Immature natural killer cell (primary cell): ENCODE measurements around the gene CHSY1. TPM values are rescaled to one million over a fixed set of nuclear protein-coding genes. Genes with fewer than 3 reads are reported as not detected.

ENCODE experiments used
- DNase-seq, 3 donors: peaks; one replicate each; pipeline ENCODE4 v3.0.0; 2022; ENCODE audit warnings: mixed read lengths in 1 of 3
- H3K27ac Mint-ChIP-seq, 6 donors: one replicate each; pipeline ENCODE4 v1.8.0; 2020; ENCODE audit warnings: mixed read lengths in 6 of 6, mild to moderate bottlenecking in 5 of 6, inconsistent platforms in 4 of 6, moderate library complexity in 3 of 6
- H3K27me3 Mint-ChIP-seq, 3 donors: one replicate each; pipeline ENCODE4 v1.8.0; 2020 to 2021; ENCODE audit warnings: low read depth in 3 of 3, mild to moderate bottlenecking in 3 of 3, mixed read lengths in 3 of 3, moderate library complexity in 3 of 3, inconsistent platforms in 1 of 3
- H3K36me3 Mint-ChIP-seq, 3 donors: one replicate each; pipeline ENCODE4 v1.8.0; 2020; ENCODE audit warnings: mixed read lengths in 3 of 3, inconsistent platforms in 2 of 3, mild to moderate bottlenecking in 2 of 3
- H3K4me1 Mint-ChIP-seq, 2 donors: one replicate each; pipeline ENCODE4 v1.8.0; 2020; ENCODE audit warnings: inconsistent platforms in 2 of 2, mild to moderate bottlenecking in 2 of 2, mixed read lengths in 2 of 2, moderate library complexity in 1 of 2
- H3K4me3 Mint-ChIP-seq, 5 donors: one replicate each; pipeline ENCODE4 v1.8.0; 2020; ENCODE audit warnings: mild to moderate bottlenecking in 5 of 5, mixed read lengths in 5 of 5, inconsistent platforms in 3 of 5, moderate library complexity in 3 of 5
- H3K9me3 Mint-ChIP-seq, 6 donors: one replicate each; pipeline ENCODE4 v1.8.0; 2020; ENCODE audit warnings: mild to moderate bottlenecking in 6 of 6, mixed read lengths in 6 of 6, inconsistent platforms in 4 of 6, moderate library complexity in 3 of 6
- polyA plus RNA-seq, 3 donors: library from polyadenylated mRNA; unstranded; fragments of 300-500 nt; fragmentation: Illumina TruSeq; gene quantifications; one replicate each; pipeline ENCODE4 v1.2.3, GENCODE V29; 2021

The CHSY1 gene
- polyA plus RNA-seq, 3 donors from 2014 or later = 2.8 to 4.0 (median 2.8) TPM

GRCh38 chr15:101207867-101208288 lies 44.0 kb downstream of the CHSY1 start:
- no peaks in the 10 kb centered on the region for H3K36me3 Mint-ChIP-seq
- H3K27me3 Mint-ChIP-seq = peaks cover 0 to 2% (median 0%) of the 10 kb centered on the region in 3 donors
- H3K4me3 Mint-ChIP-seq = no peak overlapping the region
- H3K27ac Mint-ChIP-seq = no peak overlapping the region
- H3K9me3 Mint-ChIP-seq = no peaks in the 10 kb centered on the region
- DNase-seq = no peak
- peaks cover 79 to 90% of the 10 kb centered on the region in 2 donors for H3K4me1 Mint-ChIP-seq

- H3K36me3 Mint-ChIP-seq = no peaks in the 10 kb centered on the region
- peak overlapping the region; percentile 36 to 89 (median 82) for H3K27ac Mint-ChIP-seq
- peaks cover 0 to 2% (median 0%) of the 10 kb centered on the region in 3 donors for H3K27me3 Mint-ChIP-seq
- peaks cover 82 to 89% of the 10 kb centered on the region in 2 donors for H3K4me1 Mint-ChIP-seq
- DNase-seq = peak; percentile 17 to 26 (median 19)
- peak overlapping the region; percentile 63 to 85 (median 73) for H3K4me3 Mint-ChIP-seq
- H3K9me3 Mint-ChIP-seq = no peaks in the 10 kb centered on the region
Measured at GRCh38 chr15:101206176-101206591, 45.7 kb downstream of the CHSY1 start.

GRCh38 chr15:101204739-101205535 lies 46.9 kb downstream of the CHSY1 start:
- DNase-seq = no peak
- Mint-ChIP-seq H3K4me1 (peaks cover 87 to 93% of the 10 kb centered on the region in 2 donors), H3K27ac (peak overlapping the region in 4 of 6 donors; percentile 19 to 82 (median 42)), H3K36me3 (no peaks in the 10 kb centered on the region), H3K4me3 (peak overlapping the region in 4 of 5 donors; percentile 24 to 73 (median 40)), H3K27me3 (peaks cover 0 to 2% (median 0%) of the 10 kb centered on the region in 3 donors), H3K9me3 (no peaks in the 10 kb centered on the region)

- Mint-ChIP-seq H3K9me3 (no peaks in the 10 kb centered on the region), H3K27me3 (peaks cover 0 to 2% (median 0%) of the 10 kb centered on the region in 3 donors), H3K27ac (peak overlapping the region in 1 of 6 donors; percentile 19), H3K4me3 (peak overlapping the region in 2 of 5 donors; percentile 18 to 34), H3K36me3 (no peaks in the 10 kb centered on the region), H3K4me1 (peaks cover 86 to 93% of the 10 kb centered on the region in 2 donors)
- no peak for DNase-seq
Measured at GRCh38 chr15:101203607-101204189, 48.1 kb downstream of the CHSY1 start.

DNA sequence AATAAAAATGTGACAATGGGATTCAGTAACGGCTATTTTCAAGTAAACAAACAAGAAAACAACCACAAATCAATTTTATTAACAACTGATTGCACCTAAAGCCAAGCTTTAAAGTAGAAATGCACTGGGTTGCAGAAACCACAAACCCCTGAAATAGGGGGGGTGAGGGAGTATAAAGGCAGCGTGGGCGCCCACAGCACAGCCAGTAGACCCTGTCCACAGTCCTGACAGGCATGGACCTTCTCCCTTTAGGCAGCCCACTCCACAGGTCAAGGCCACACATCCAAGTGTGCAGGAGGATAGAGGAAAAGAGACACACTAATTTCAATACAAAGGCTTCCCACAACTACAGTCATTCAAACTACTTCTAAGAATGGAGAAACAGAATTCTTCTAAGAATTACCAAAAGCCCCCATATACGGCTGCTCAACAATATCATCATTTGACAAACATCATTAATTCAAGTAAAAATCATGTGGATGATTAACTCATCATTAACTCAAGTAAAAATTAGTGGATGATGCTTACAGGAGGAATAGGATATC lies 48.7 kb downstream of the CHSY1 start:
- peak overlapping the region in 4 of 5 donors; percentile 14 to 46 (median 34) for H3K4me3 Mint-ChIP-seq

DNA sequence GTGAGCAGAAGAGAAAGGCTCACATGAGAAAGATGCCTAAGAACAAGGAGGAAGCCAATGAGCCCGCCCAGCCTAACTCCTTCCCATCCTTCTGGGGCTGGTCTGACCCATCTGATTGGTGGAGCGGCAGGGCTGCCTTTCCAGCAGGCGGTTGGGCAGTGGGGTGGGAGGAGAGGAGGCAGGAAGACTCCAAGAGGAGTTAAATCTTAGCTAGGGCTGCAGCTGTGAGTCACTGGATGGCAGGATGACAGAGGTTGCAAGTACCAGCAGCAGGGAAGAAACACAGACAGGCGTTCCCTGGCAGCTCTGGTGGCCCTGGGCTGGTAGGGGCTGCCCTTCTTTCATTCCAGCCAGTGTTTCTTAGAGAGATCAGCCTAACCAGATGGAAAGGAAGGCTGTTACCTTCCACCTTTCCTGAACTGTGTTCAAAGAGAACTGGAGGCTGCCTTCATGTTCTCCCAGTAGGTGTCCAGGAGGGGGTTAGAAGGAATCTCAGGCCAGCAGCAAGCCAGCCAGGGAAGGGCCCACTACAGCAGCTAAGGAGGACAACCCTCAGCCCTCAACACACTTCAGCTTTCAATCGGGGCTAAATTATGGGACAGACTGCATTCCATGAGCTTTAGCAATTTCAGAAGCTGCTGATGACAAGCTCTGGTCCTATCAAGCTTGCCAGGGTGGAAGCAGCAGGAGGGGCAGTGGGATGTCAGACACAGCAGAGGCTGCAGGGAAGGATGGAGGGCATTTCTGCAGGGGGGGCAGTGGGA lies 50.3 kb downstream of the CHSY1 start:
- H3K4me3 Mint-ChIP-seq = no peak overlapping the region
- peaks cover 0 to 2% (median 0%) of the 10 kb centered on the region in 3 donors for H3K27me3 Mint-ChIP-seq
- no peak for DNase-seq
- H3K27ac Mint-ChIP-seq = no peak overlapping the region
- H3K9me3 Mint-ChIP-seq = no peaks in the 10 kb centered on the region
- peaks cover 77 to 94% of the 10 kb centered on the region in 2 donors for H3K4me1 Mint-ChIP-seq
- H3K36me3 Mint-ChIP-seq = no peaks in the 10 kb centered on the region

More for the DNA sequence above, 48.7 kb downstream of the CHSY1 start:
- peak overlapping the region in 3 of 6 donors; percentile 19 to 77 (median 36) for H3K27ac Mint-ChIP-seq
- no peaks in the 10 kb centered on the region for H3K36me3 Mint-ChIP-seq
- H3K4me1 Mint-ChIP-seq = peaks cover 84 to 98% of the 10 kb centered on the region in 2 donors
- no peak for DNase-seq
- peaks cover 0 to 2% (median 0%) of the 10 kb centered on the region in 3 donors for H3K27me3 Mint-ChIP-seq
- H3K9me3 Mint-ChIP-seq = no peaks in the 10 kb centered on the region

- Mint-ChIP-seq H3K4me3 (peak overlapping the region in 2 of 5 donors; percentile 28 to 73), H3K4me1 (peaks cover 70 to 86% of the 10 kb centered on the region in 2 donors), H3K36me3 (no peaks in the 10 kb centered on the region), H3K27me3 (peaks cover 0 to 2% (median 0%) of the 10 kb centered on the region in 3 donors), H3K27ac (peak overlapping the region in 3 of 6 donors; percentile 32 to 83 (median 66)), H3K9me3 (no peaks in the 10 kb centered on the region)
- no peak for DNase-seq
Measured at GRCh38 chr15:101200181-101200580, 51.7 kb downstream of the CHSY1 start.

- H3K9me3 Mint-ChIP-seq = no peaks in the 10 kb centered on the region
- H3K36me3 Mint-ChIP-seq = no peaks in the 10 kb centered on the region
- H3K4me3 Mint-ChIP-seq = no peak overlapping the region
- no peak for DNase-seq
- H3K4me1 Mint-ChIP-seq = peaks cover 72 to 87% of the 10 kb centered on the region in 2 donors
- peaks cover 0 to under 1% (median 0%) of the 10 kb centered on the region in 3 donors for H3K27me3 Mint-ChIP-seq
- H3K27ac Mint-ChIP-seq = peak overlapping the region in 1 of 6 donors; percentile 5
Measured at GRCh38 chr15:101198800-101199199, 53.0 kb downstream of the CHSY1 start.

DNA sequence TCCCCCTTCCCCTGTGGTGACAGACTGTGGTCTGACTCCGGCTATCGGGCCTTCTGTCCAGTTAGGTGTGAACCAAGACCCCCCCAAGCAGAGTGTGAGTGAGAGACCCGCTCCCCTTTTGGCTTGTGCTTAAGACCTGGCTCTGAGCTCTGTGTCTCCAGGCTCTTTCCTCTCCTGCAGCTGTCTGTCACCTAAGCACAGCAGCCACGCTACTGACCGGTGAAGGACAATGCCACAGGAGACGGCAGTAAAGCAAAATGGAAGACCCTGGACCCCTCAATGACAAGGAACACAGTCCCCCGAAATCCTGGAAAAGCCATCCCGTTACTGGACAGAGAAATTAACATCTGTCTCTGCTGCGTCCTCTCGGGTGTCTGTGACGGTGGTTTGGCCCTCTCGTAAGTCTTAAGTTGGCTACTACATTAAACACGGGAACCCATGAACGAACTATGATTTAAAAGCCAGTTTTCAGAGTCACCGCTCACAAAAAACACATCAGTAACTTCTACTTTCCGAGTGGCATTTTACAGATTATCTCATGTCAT lies 53.7 kb downstream of the CHSY1 start:
- DNase-seq = no peak
- no peaks in the 10 kb centered on the region for H3K9me3 Mint-ChIP-seq
- H3K4me3 Mint-ChIP-seq = no peak overlapping the region
- no peak overlapping the region for H3K27ac Mint-ChIP-seq
- H3K27me3 Mint-ChIP-seq = peaks cover 0 to 1% (median 0%) of the 10 kb centered on the region in 3 donors
- H3K4me1 Mint-ChIP-seq = peaks cover 72 to 87% of the 10 kb centered on the region in 2 donors
- no peaks in the 10 kb centered on the region for H3K36me3 Mint-ChIP-seq

DNA sequence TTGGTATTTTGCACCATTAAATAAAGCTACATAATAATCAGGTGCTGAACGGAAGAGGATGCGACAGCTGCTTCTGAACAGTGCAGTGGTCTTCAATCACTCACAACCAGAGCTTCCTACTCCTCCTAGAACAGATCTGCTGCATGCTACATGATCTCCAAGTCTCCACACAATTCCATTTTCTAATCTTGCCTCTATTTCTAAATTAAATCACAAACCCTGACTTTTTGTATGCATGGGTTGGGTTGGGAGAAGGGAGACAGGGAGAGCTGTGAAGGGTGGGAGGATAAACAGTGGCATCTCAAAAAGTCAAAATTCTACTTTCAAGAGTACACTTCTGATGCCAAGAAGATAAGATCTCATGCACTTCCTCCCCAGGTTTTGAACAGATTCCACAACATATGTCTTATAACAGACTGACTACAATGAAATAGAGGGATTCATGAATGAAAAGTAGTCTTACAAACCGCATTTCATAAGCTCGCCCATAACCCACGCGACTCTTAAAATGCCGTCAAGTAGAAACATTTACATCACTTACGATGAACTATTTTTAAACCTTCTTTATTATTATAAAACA lies 57.2 kb downstream of the CHSY1 start:
- Mint-ChIP-seq H3K36me3 (no peaks in the 10 kb centered on the region), H3K9me3 (no peaks in the 10 kb centered on the region), H3K27ac (peak overlapping the region in 2 of 6 donors; percentile 43 to 71), H3K27me3 (peaks cover 0 to 2% (median 0%) of the 10 kb centered on the region in 3 donors), H3K4me1 (peaks cover 64 to 87% of the 10 kb centered on the region in 2 donors), H3K4me3 (peak overlapping the region in 3 of 5 donors; percentile 34 to 50 (median 46))
- DNase-seq = no peak

DNA sequence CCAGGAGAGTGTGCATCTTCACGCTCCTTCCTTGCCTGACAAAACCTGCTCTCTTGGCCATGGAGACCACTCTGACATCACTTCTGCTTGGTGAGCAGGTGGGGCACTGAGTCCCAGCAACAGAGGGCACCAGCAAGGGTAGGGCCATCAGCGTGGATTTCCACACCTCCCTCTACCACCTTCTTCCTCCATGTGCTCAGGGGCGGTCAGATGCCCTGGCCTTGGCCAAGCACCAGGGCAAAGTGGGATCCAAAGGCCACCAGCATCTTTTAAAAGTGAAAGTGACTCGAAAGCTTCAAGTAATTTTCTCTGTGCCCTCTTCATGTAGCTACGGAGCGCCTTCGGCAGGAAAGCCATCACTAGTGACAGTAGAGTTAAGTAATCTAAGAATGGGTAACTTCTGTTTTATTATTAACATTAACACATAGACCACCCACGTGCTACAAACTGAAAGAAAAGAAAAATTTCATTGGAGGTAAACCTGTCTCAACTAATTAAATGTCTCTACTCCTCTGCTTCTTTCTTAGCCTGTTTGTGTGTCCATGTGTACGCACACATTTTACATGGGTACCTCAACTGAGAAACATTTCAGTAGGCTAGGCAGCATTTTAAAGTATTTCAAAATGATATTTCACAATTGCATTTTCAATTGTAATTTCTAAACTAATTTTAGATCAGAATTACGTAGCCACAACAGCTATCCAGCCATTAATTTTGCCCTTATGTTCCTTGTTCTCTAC lies 57.9 kb downstream of the CHSY1 start:
- Mint-ChIP-seq H3K36me3 (no peaks in the 10 kb centered on the region), H3K9me3 (no peaks in the 10 kb centered on the region), H3K27me3 (peaks cover 0 to 2% (median 0%) of the 10 kb centered on the region in 3 donors), H3K4me3 (peak overlapping the region in 3 of 5 donors; percentile 34 to 50 (median 46)), H3K4me1 (peaks cover 65 to 87% of the 10 kb centered on the region in 2 donors), H3K27ac (peak overlapping the region in 1 of 6 donors; percentile 43)
- no peak for DNase-seq

GRCh38 chr15:101193120-101193644 lies 58.7 kb downstream of the CHSY1 start:
- peak overlapping the region in 1 of 6 donors; percentile 15 for H3K27ac Mint-ChIP-seq
- no peaks in the 10 kb centered on the region for H3K9me3 Mint-ChIP-seq
- no peaks in the 10 kb centered on the region for H3K36me3 Mint-ChIP-seq
- no peak overlapping the region for H3K4me3 Mint-ChIP-seq
- H3K27me3 Mint-ChIP-seq = peaks cover 0 to 2% (median 2%) of the 10 kb centered on the region in 3 donors
- peaks cover 67 to 85% of the 10 kb centered on the region in 2 donors for H3K4me1 Mint-ChIP-seq
- no peak for DNase-seq
